ENCODE results near the gene PSENEN.

Gene PSENEN

GRCh38 chr19:35777961-35778360, 32.5 kb downstream of the PSENEN start:
- TF ChIP-seq CTCF (conservative IDR thresholded peaks at IDR 0.05; ENCODE audit: low read length): no peak
- no peak for DNase-seq (ENCODE audit: low read depth)
- no peak overlapping the region for H3K4me3 ChIP-seq (ENCODE audit: low read length)

DNA sequence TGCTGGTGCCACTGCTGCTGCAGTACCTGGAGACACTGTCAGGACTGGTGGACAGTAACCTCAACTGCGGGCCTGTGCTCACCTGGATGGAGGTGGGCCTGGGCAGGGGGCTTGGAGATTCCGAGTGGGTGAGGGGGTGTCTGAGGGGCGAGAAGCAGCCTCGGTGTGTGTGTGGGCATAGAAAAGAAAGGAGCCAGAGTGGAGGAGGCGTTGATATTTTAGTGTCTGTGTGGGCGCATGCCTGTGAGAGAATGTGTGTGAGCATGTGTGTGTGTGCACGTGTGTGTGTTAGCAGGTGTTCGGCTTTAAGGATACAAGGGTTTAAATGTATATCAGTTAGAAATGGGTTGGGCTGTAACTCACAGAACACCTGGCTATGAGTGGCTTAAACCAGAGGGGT, 33.6 kb downstream of the PSENEN start:
- no peak for DNase-seq (ENCODE audit: low read depth)
- no peak for TF ChIP-seq CTCF (conservative IDR thresholded peaks at IDR 0.05; ENCODE audit: low read length)
- no peak overlapping the region for H3K4me3 ChIP-seq (ENCODE audit: low read length)

DNA sequence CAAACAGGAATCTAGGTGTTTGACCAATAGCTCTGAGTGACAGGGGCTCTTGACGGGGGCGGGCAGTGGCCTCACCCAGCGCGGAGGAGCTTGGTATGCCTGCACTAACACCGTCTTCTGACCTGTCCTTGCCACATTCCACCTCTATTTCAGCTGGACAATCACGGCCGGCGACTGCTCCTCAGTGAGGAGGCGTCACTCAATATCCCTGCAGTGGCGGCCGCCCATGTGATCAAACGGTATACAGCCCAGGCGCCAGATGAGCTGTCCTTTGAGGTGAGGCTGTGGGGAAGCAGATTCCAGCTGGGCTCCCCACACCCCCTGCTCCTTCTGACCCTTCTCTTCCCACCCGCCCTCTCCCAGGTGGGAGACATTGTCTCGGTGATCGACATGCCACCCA, 34.6 kb downstream of the PSENEN start:
- no peak overlapping the region for H3K4me3 ChIP-seq (ENCODE audit: low read length)
- TF ChIP-seq CTCF (conservative IDR thresholded peaks at IDR 0.05; ENCODE audit: low read length): no peak
- no peak for DNase-seq (ENCODE audit: low read depth)

- TF ChIP-seq CTCF (conservative IDR thresholded peaks at IDR 0.05; ENCODE audit: low read length): no peak
- no peak overlapping the region for H3K4me3 ChIP-seq (ENCODE audit: low read length)
- no peak for DNase-seq (ENCODE audit: low read depth)
Measured at GRCh38 chr19:35780717-35781116, 35.3 kb downstream of the PSENEN start.

GRCh38 chr19:35781650-35782049, 36.2 kb downstream of the PSENEN start:
- no peak for TF ChIP-seq CTCF (conservative IDR thresholded peaks at IDR 0.05; ENCODE audit: low read length)
- DNase-seq (ENCODE audit: low read depth): no peak
- no peak overlapping the region for H3K4me3 ChIP-seq (ENCODE audit: low read length)

DNA sequence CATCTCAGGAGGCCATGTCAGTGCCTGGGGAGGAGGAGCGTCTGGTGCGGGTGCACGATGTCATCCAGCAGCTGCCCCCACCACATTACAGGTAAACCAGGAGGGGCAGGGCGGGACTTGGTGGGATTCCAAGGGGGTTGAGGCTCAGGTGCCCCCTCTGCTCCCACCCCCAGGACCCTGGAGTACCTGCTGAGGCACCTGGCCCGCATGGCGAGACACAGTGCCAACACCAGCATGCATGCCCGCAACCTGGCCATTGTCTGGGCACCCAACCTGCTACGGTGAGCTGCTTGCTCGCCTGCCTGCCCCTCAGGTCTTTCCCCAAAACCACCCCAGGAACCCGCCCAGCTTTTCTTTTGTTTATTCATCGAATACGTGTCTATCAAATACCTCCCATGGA, 37.1 kb downstream of the PSENEN start:
- H3K4me3 ChIP-seq (ENCODE audit: low read length): no peak overlapping the region
- no peak for TF ChIP-seq CTCF (conservative IDR thresholded peaks at IDR 0.05; ENCODE audit: low read length)
- DNase-seq (ENCODE audit: low read depth): no peak

DNA sequence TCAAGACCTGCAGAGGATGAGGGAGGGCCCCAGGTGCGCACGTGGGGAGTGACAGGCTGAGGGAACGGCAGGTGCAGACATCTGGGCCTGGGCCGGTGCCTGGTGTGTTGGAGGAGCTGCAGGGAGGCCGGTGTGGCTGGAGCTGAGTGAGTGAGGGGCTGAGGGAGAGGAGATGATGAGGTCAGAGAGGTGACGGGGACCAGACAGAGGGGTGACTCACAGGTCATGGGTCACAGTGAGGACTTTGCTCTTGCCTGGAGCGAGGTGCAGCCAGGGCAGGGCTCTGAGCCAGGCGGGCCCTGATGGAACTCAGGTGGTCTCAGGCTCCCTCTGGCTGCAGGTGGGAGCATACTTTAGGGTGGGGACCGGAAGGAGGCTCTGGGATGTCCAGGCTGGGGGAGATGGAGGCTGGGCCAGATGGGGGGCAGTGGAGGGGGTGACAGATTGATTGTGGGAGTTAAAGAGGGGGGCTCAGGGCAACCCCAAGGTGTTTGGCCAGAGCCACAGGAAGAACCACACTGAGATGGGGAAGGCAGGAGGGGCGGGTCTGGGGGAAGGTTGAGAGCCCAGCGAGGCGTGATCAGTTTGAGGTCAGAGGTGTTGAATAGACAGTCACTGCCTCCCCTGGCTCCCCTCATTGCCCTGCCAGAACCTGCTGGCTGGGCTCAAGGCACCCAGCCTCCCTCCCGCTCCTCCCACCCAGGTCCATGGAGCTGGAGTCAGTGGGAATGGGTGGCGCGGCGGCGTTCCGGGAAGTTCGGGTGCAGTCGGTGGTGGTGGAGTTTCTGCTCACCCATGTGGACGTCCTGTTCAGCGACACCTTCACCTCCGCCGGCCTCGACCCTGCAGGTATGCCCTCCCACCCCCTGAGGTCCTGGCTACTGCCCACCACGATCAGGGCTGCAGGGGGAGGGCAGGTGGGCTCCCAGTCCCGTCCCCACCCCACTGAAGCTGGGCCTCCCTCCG, 38.3 kb downstream of the PSENEN start:
- no peak overlapping the region for H3K4me3 ChIP-seq (ENCODE audit: low read length)
- no peak for DNase-seq (ENCODE audit: low read depth)
- no peak for TF ChIP-seq CTCF (conservative IDR thresholded peaks at IDR 0.05; ENCODE audit: low read length)

Measured in AG10803 (cell line).